MM.1S (cell line): ENCODE results near the gene DNAI4.

Source experiments
- DNase-seq: peaks from one replicate; pipeline ENCODE4 v3.0.0-alpha.2; 2015
- H2AFZ ChIP-seq: fragments of 300-600 bp; sonication (generic); 2 replicates; pipeline ENCODE4 v1.6.0; 2016; ENCODE audit warnings: antibody characterized with exemption, low read length
- H3F3A ChIP-seq: fragments of 300-600 bp; sonication (generic); 2 replicates; pipeline ENCODE4 v1.6.1; 2016; ENCODE audit warnings: mild to moderate bottlenecking, antibody characterized with exemption, low read length, moderate library complexity, mixed read lengths; ENCODE audit not compliant: insufficient read depth
- H3K27ac ChIP-seq: fragments of 300-600 bp; sonication (generic); 2 replicates; pipeline ENCODE4 v1.5.1; 2016; ENCODE audit warnings: mild to moderate bottlenecking, low read length
- H3K27me3 ChIP-seq: fragments of 300-600 bp; sonication (generic); replicated peaks from 2 replicates; pipeline ENCODE4 v1.6.0; 2016; ENCODE audit warnings: low read length; ENCODE audit not compliant: insufficient read depth
- H3K36me3 ChIP-seq: fragments of 300-600 bp; sonication (generic); replicated peaks from 2 replicates; pipeline ENCODE4 v1.6.1; 2016; ENCODE audit warnings: mild to moderate bottlenecking, low read length, mixed read lengths; ENCODE audit not compliant: insufficient read depth
- H3K4me1 ChIP-seq: fragments of 300-600 bp; sonication (generic); 2 replicates; pipeline ENCODE4 v1.6.1; 2016; ENCODE audit warnings: low read length, mixed read lengths
- H3K4me2 ChIP-seq: fragments of 300-600 bp; sonication (generic); 2 replicates; pipeline ENCODE4 v1.6.0; 2016; ENCODE audit warnings: low read depth, low read length
- H3K4me3 ChIP-seq: fragments of 300-600 bp; sonication (generic); 2 replicates; pipeline ENCODE4 v1.5.1; 2016; ENCODE audit warnings: low read length, mixed read lengths
- H3K79me2 ChIP-seq: fragments of 300-600 bp; sonication (generic); 2 replicates; pipeline ENCODE4 v1.6.1; 2016; ENCODE audit warnings: mixed run types, low read length, mixed read lengths
- H3K9ac ChIP-seq: fragments of 300-600 bp; sonication (generic); 2 replicates; pipeline ENCODE4 v1.6.1; 2016; ENCODE audit warnings: low read length, mixed read lengths
- H3K9me2 ChIP-seq: fragments of 300-600 bp; sonication (generic); replicated peaks from 2 replicates; pipeline ENCODE4 v1.6.1; 2016; ENCODE audit warnings: mild to moderate bottlenecking, low read length, mixed read lengths; ENCODE audit not compliant: insufficient read depth
- H3K9me3 ChIP-seq: fragments of 300-600 bp; sonication (generic); replicated peaks from 2 replicates; pipeline ENCODE4 v1.6.1; 2016; ENCODE audit warnings: mild to moderate bottlenecking, low read length, mixed read lengths; ENCODE audit not compliant: insufficient read depth
- H4K20me1 ChIP-seq: fragments of 300-600 bp; sonication (generic); 2 replicates; pipeline ENCODE4 v1.6.1; 2016; ENCODE audit warnings: mild to moderate bottlenecking, low read length, moderate library complexity, mixed read lengths; ENCODE audit not compliant: insufficient read depth
- CTCF ChIP-seq: fragments of 300-600 bp; sonication (generic); IDR thresholded peaks from 2 replicates; pipeline ENCODE4 v1.5.1; 2016; ENCODE audit warnings: antibody characterized with exemption, low read length, mixed read lengths
- EZH2 ChIP-seq: fragments of 300-600 bp; sonication (generic); optimal IDR thresholded peaks from 2 replicates; pipeline ENCODE3; 2017; ENCODE audit warnings: low read depth, mild to moderate bottlenecking, antibody characterized with exemption, low read length, mixed read lengths
- EZH2phosphoT487 ChIP-seq: fragments of 300-600 bp; sonication (generic); IDR thresholded peaks from 2 replicates; pipeline ENCODE4 v1.6.1; 2018; ENCODE audit warnings: antibody characterized with exemption, low read length

Gene DNAI4

GRCh38 chr1:66834926-66835325, 89.7 kb downstream of the DNAI4 start:
- Histone ChIP-seq H3K9ac (no peak overlapping the region), H3K27ac (no peak overlapping the region), H3K4me3 (no peak overlapping the region), H3F3A (no peaks in the 10 kb centered on the region), H3K36me3 (no peaks in the 10 kb centered on the region), H3K4me1 (no peaks in the 10 kb centered on the region), H4K20me1 (no peaks in the 10 kb centered on the region), H3K9me2 (no peaks in the 10 kb centered on the region), H2AFZ (no peak overlapping the region), H3K4me2 (no peak overlapping the region), H3K79me2 (no peaks in the 10 kb centered on the region), H3K9me3 (no peaks in the 10 kb centered on the region), H3K27me3 (no peaks in the 10 kb centered on the region)
- no peak for TF ChIP-seq EZH2phosphoT487
- TF ChIP-seq CTCF, result no peak
- no peak for TF ChIP-seq EZH2
- no peak for DNase-seq

GRCh38 chr1:66833112-66833511, 91.5 kb downstream of the DNAI4 start:
- H3K4me3 ChIP-seq, result no peak overlapping the region
- no peaks in the 10 kb centered on the region for H3K4me1 ChIP-seq
- no peak overlapping the region for H3K4me2 ChIP-seq
- H3K9me2 ChIP-seq, result no peaks in the 10 kb centered on the region
- DNase-seq, result no peak
- H3K79me2 ChIP-seq, result no peaks in the 10 kb centered on the region
- H3F3A ChIP-seq, result no peaks in the 10 kb centered on the region
- TF ChIP-seq EZH2phosphoT487 (no peak), EZH2 (no peak), CTCF (no peak)
- no peak overlapping the region for H3K9ac ChIP-seq
- H3K36me3 ChIP-seq, result no peaks in the 10 kb centered on the region
- H3K27me3 ChIP-seq, result no peaks in the 10 kb centered on the region
- no peak overlapping the region for H2AFZ ChIP-seq
- H3K27ac ChIP-seq, result no peak overlapping the region
- H3K9me3 ChIP-seq, result no peaks in the 10 kb centered on the region
- no peaks in the 10 kb centered on the region for H4K20me1 ChIP-seq

GRCh38 chr1:66831529-66832239, 93.0 kb downstream of the DNAI4 start:
- no peak overlapping the region for H3K4me2 ChIP-seq
- no peak overlapping the region for H3K4me3 ChIP-seq
- H3K27ac ChIP-seq, result no peak overlapping the region
- no peak overlapping the region for H2AFZ ChIP-seq
- H3F3A ChIP-seq, result no peaks in the 10 kb centered on the region
- no peaks in the 10 kb centered on the region for H3K9me3 ChIP-seq
- no peaks in the 10 kb centered on the region for H4K20me1 ChIP-seq
- no peak for DNase-seq
- no peaks in the 10 kb centered on the region for H3K9me2 ChIP-seq
- no peaks in the 10 kb centered on the region for H3K79me2 ChIP-seq
- TF ChIP-seq EZH2 (no peak), EZH2phosphoT487 (no peak), CTCF (no peak)
- no peaks in the 10 kb centered on the region for H3K4me1 ChIP-seq
- no peaks in the 10 kb centered on the region for H3K27me3 ChIP-seq
- no peaks in the 10 kb centered on the region for H3K36me3 ChIP-seq
- H3K9ac ChIP-seq, result no peak overlapping the region
